Mammary epithelial cell (primary cell): ENCODE results near the gene GJA5.

ENCODE experiments used
- CTCF ChIP-seq, 2 donors: IDR thresholded peaks in 1 of 2; conservative IDR thresholded peaks in 1 of 2; 2 replicates each; pipeline ENCODE4 v1.5.1; 2011 to 2012; ENCODE audit warnings: inconsistent platforms in 2 of 2, low read length in 2 of 2, mild to moderate bottlenecking in 2 of 2, control low read depth in 1 of 2, low read depth in 1 of 2; ENCODE audit not compliant: insufficient read depth in 1 of 2; ENCODE audit errors: extremely low read depth in 1 of 2
- EZH2 ChIP-seq: IDR thresholded peaks from 2 replicates; pipeline ENCODE4 v1.6.1; 2012; ENCODE audit warnings: low read length, inconsistent platforms, borderline replicate concordance

GRCh38 chr1:147771226-147772125 lies 11.1 kb upstream of the GJA5 start:
- TF ChIP-seq CTCF (conservative IDR thresholded peaks at IDR 0.05 in 1 of 2, IDR thresholded peaks at IDR 0.05 in 1 of 2; ENCODE audit: extremely low read depth in 1 of 2, insufficient read depth in 1 of 2, low read depth in 1 of 2, low read length in 2 of 2) (no peak), EZH2 (no peak)
